Transverse colon (tissue), 4 donors: Measurements from ENCODE around the gene SELENOK. TPM values are rescaled to one million over a fixed set of nuclear protein-coding genes. Genes with fewer than 3 reads are reported as not detected.

Experiments
- DNase-seq: peaks from one replicate; pipeline ENCODE4 v3.0.0-alpha.2; 2019
- H3K27ac ChIP-seq, 4 donors: fragments of 200-600 bp; sonication (generic); 2 replicates each; pipeline ENCODE4 v1.5.1; 2016 to 2018; ENCODE audit warnings: inconsistent platforms in 4 of 4
- H3K27me3 ChIP-seq: fragments of 200-600 bp; sonication (generic); 2 replicates; pipeline ENCODE4 v1.5.1; 2017; ENCODE audit warnings: inconsistent platforms
- H3K36me3 ChIP-seq, 4 donors: fragments of 200-600 bp; sonication (generic); 2 replicates each; pipeline ENCODE4 v1.5.1; 2017 to 2019; ENCODE audit warnings: inconsistent platforms in 4 of 4
- H3K4me1 ChIP-seq, 4 donors: fragments of 200-600 bp; sonication (generic); 2 replicates each; pipeline ENCODE4 v1.5.1; 2017 to 2020; ENCODE audit warnings: inconsistent platforms in 4 of 4
- H3K4me3 ChIP-seq, 4 donors: fragments of 200-600 bp; sonication (generic); 1 replicate in 1 of 4; 2 replicates in 3 of 4; pipeline versions ENCODE4 v1.5.1 to v1.6.1; 2017 to 2019; ENCODE audit warnings: inconsistent platforms in 4 of 4
- H3K9me3 ChIP-seq, 2 donors: fragments of 200-600 bp; sonication (generic); 2 replicates each; pipeline ENCODE4 v1.5.1; 2017 to 2019; ENCODE audit warnings: inconsistent platforms in 2 of 2
- CTCF ChIP-seq, 5 experiments: fragments of 200-600 bp in 3 of 5; fragments of 450-650 bp in 2 of 5; sonication (generic) in 3 of 5; IDR thresholded peaks; 1 replicate in 2 of 5; 2 replicates in 3 of 5; pipeline ENCODE4 v1.5.1; 2016 to 2017; ENCODE audit warnings: antibody characterized with exemption in 5 of 5, inconsistent platforms in 3 of 5, mild to moderate bottlenecking in 2 of 5, moderate library complexity in 1 of 5
- EP300 ChIP-seq: sonication (generic); formaldehyde crosslinking; IDR thresholded peaks from one replicate; pipeline ENCODE4 v1.6.1; 2017; ENCODE audit warnings: antibody characterized with exemption, low read depth
- POLR2A ChIP-seq: fragments of 450-650 bp; IDR thresholded peaks from one replicate; pipeline ENCODE4 v1.6.1; 2016; ENCODE audit warnings: antibody characterized with exemption, mild to moderate bottlenecking, moderate library complexity
- POLR2AphosphoS5 ChIP-seq, 3 donors: sonication (generic); formaldehyde crosslinking; IDR thresholded peaks; one replicate each; pipeline ENCODE4 v1.6.1; 2016; ENCODE audit warnings: antibody characterized with exemption in 3 of 3
- WGBS, 2 donors: methylation state at CpG; one replicate each; pipeline ENCODE4 v1.1.5; 2018; ENCODE audit warnings: low coverage in 1 of 2; 5-methylcytosine and 5-hydroxymethylcytosine counted together
- in situ Hi-C, 4 donors: fragments of 200-750 bp; cut with MboI; loops; one replicate each; pipeline versions ENCODE4 v1.15.0 to v1.15.1; 2017; ENCODE audit warnings: low sequenced_read_pairs in 3 of 4, low pct_ligation_motif_present in 1 of 4, low pct_unique_long_range_greater_than_20kb in 1 of 4
- intact Hi-C: fragments of 100-400 bp; cut with DNase I; formaldehyde crosslinking; loops from one replicate; pipeline ENCODE4 v1.15.1; 2023; ENCODE audit warnings: low total_unique reads
- total RNA-seq, 4 donors: library from RNA; depleted of rRNA; stranded (reverse); fragments of >200 nt; gene quantifications; one replicate each; pipeline ENCODE4 v1.1.0, GENCODE V29; 2016

Gene SELENOK
- total RNA-seq, 4 donors from 2014 or later = 14.6 to 77.4 (median 35.6) TPM

DNA sequence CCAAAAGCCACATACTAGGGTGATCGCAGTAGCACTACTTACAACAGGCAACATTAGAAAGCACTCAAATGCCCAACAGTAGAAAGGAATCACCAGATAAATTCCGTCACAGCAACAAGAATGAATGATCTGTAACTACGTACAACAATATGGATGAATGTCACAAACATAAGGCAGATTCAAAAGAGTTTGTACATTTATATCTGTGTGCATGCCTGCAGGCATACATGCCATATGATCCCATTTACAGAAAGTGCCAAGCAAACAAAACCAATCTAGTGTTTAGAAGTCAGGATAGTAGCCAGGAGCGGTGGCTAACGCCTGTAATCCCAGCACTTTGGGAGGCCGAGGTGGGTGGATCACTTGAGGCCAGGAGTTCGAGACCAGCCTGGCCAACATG lies 41.7 kb downstream of the SELENOK start:
- DNase-seq = no peak
- Histone ChIP-seq H3K27ac (no peak overlapping the region), H3K9me3 (no peaks in the 10 kb centered on the region), H3K4me3 (no peak overlapping the region), H3K36me3 (no peaks in the 10 kb centered on the region), H3K27me3 (peaks cover 31% of the 10 kb centered on the region), H3K4me1 (peaks cover 0 to 17% (median 11%) of the 10 kb centered on the region in 4 donors)
- 78 to 94% methylated on average over 3 to 7 of the region's 7 CpGs for WGBS, 2 donors
- intact Hi-C loops (no loop called here), in situ Hi-C loops (no loop called here)
- TF ChIP-seq POLR2A (no peak), CTCF (IDR thresholded peaks at IDR 0.05) (no peak), POLR2AphosphoS5 (IDR thresholded peaks at IDR 0.05) (no peak), EP300 (no peak)

GRCh38 chr3:53846851-53847155 lies 44.9 kb downstream of the SELENOK start:
- no peaks in the 10 kb centered on the region for H3K36me3 ChIP-seq
- in situ Hi-C loops = no loop called here
- 42% methylated on average over 10 of the region's 10 CpGs; no CpG with 5 or more reads in 1 of the 2 donors for WGBS, 2 donors
- intact Hi-C loops = no loop called here
- peaks cover 31% of the 10 kb centered on the region for H3K27me3 ChIP-seq
- peak overlapping the region; percentile 54 to 80 (median 72) for H3K4me3 ChIP-seq
- peak overlapping the region in 2 of 4 donors; percentile 87 to 91 for H3K27ac ChIP-seq
- no peak for DNase-seq
- TF ChIP-seq EP300 (no peak), POLR2AphosphoS5 (IDR thresholded peaks at IDR 0.05) (no peak), POLR2A (no peak), CTCF (IDR thresholded peaks at IDR 0.05) (no peak)
- H3K4me1 ChIP-seq = peaks cover 4 to 41% (median 34%) of the 10 kb centered on the region in 4 donors
- no peaks in the 10 kb centered on the region for H3K9me3 ChIP-seq

DNA sequence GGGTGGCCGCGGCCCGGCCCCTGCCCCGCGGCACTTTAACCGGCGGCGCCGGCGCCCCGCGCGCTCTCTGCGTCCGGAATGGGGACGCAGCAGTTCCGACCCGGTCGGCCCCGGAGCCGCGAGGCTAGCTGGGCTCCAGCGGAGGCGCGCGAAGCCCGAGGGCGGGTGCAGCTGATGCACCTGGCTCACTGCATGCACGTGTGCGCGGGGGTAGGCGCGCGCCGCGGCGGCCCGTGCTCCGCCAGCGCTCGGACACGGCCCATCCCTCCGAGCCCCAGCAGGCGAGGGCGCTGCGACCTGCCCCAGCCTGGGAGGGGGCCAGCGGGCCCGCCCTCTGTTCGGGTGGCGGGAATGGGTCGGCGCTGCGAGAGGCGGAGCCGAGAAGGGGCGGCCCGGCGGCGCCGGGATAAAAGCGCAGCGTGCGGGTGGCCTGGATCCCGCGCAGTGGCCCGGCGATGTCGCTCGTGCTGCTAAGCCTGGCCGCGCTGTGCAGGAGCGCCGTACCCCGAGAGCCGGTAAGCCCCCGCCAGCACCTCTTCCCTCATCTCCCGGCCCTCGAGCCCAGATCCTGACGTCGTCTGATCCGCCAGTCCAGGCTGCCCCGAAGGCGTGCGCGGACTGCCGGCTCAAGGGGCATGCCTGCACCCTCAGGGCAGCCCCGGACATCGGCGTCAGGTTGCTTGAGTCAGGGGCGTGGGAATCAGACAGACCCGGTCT lies 45.4 kb downstream of the SELENOK start, which contains the start of the genes CHDH and IL17RB:
TSS of gene CHDH (minus strand) at position 286 of the 717 bp plus-strand sequence. CDS start 22,411 bp downstream, outside the sequence.
TSS of gene IL17RB (plus strand) at position 435 of the 717 bp plus-strand sequence. CDS start at position 456, 21 bp downstream.
- intact Hi-C loops (no loop called here), in situ Hi-C loops (no loop called here)
- Histone ChIP-seq H3K27me3 (peaks cover 31% of the 10 kb centered on the region), H3K4me3 (peak within 1 kb of the TSS; percentile 54 to 80 (median 72)), H3K9me3 (no peaks in the 10 kb centered on the region), H3K27ac (peak within 1 kb of the TSS; percentile 80 to 91 (median 86)), H3K4me1 (peaks cover 4 to 46% (median 39%) of the 10 kb centered on the region in 4 donors), H3K36me3 (no peaks in the 10 kb centered on the region)
- TF ChIP-seq EP300 (no peak), POLR2AphosphoS5 (IDR thresholded peaks at IDR 0.05) (peak; percentile 29 to 83 (median 68)), POLR2A (peak; percentile 55), CTCF (IDR thresholded peaks at IDR 0.05) (no peak)
- 4% methylated on average over 34 of the region's 91 CpGs; no CpG with 5 or more reads in 1 of the 2 donors for WGBS, 2 donors
- DNase-seq = peak; percentile 84

DNA sequence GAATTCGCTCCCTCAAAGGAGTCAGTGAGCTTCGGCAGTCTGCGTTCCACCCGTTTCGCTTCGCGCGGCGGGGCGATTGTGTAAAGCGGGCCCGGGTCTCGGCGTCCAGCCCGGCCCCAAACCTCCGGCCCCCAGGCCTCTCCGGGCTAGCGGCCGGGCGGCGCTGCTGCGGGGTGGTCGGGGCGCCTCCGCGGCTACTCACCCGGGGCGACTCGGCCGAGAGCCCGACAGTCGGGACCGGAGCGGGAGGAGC lies 45.9 kb downstream of the SELENOK start:
- Histone ChIP-seq H3K27ac (peak overlapping the region; percentile 80 to 91 (median 86)), H3K27me3 (peaks cover 31% of the 10 kb centered on the region), H3K4me1 (peaks cover 4 to 49% (median 43%) of the 10 kb centered on the region in 4 donors), H3K4me3 (peak overlapping the region; percentile 54 to 80 (median 72)), H3K36me3 (no peaks in the 10 kb centered on the region), H3K9me3 (no peaks in the 10 kb centered on the region)
- in situ Hi-C loops = no loop called here
- TF ChIP-seq POLR2AphosphoS5 (IDR thresholded peaks at IDR 0.05) = no peak
- TF ChIP-seq EP300 = no peak
- no peak for TF ChIP-seq POLR2A
- TF ChIP-seq CTCF (IDR thresholded peaks at IDR 0.05) = no peak
- DNase-seq = no peak
- intact Hi-C loops = no loop called here
- WGBS, 2 donors = 0% methylated on average over 28 of the region's 34 CpGs; no CpG with 5 or more reads in 1 of the 2 donors
